CD4-positive, alpha-beta T cell treated with Interleukin-17A for 4 hours (primary cell): ENCODE data around the gene INAFM2.

Experiments
- DNase-seq: peaks from one replicate; pipeline ENCODE4 v3.0.0-alpha.2; 2020; ENCODE audit warnings: mixed read lengths

Gene INAFM2

GRCh38 chr15:40323239-40323952, at the start of gene INAFM2:
TSS of gene INAFM2 (plus strand) at chr15:40323692. CDS start at chr15:40324056, 364 bp downstream.
- peak; percentile 93 for DNase-seq

GRCh38 chr15:40274350-40275274, 48.9 kb upstream of the INAFM2 start:
- peak; percentile 91 for DNase-seq

GRCh38 chr15:40275523-40275922, 48.0 kb upstream of the INAFM2 start:
- no peak for DNase-seq

- DNase-seq: no peak
Observed at GRCh38 chr15:40275954-40276353, 47.5 kb upstream of the INAFM2 start.

GRCh38 chr15:40276927-40277326, 46.6 kb upstream of the INAFM2 start:
- no peak for DNase-seq

DNA sequence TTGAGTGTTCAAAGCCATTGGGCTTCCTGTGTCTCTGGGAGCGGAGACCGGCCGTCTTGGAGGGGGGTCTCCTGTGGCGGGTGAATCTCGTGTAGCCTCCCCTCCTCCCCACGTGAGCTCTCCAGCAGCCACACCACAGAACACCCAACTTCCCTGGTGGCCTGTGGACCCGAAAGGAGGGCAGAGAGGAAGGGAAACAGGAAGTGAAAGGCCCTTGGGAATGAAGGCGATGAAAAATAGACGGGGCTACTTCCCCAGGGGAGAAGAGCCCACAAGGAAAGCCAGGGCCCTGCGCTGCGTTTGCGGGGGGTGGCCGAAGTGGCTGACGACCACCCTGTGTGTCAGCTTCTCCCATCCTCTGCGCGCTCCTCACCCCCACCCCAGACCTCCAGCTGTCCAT, 46.0 kb upstream of the INAFM2 start:
- no peak for DNase-seq

GRCh38 chr15:40278026-40278425, 45.5 kb upstream of the INAFM2 start:
- no peak for DNase-seq

- peak; percentile 82 for DNase-seq
Observed at GRCh38 chr15:40279437-40280141, 43.9 kb upstream of the INAFM2 start.

DNA sequence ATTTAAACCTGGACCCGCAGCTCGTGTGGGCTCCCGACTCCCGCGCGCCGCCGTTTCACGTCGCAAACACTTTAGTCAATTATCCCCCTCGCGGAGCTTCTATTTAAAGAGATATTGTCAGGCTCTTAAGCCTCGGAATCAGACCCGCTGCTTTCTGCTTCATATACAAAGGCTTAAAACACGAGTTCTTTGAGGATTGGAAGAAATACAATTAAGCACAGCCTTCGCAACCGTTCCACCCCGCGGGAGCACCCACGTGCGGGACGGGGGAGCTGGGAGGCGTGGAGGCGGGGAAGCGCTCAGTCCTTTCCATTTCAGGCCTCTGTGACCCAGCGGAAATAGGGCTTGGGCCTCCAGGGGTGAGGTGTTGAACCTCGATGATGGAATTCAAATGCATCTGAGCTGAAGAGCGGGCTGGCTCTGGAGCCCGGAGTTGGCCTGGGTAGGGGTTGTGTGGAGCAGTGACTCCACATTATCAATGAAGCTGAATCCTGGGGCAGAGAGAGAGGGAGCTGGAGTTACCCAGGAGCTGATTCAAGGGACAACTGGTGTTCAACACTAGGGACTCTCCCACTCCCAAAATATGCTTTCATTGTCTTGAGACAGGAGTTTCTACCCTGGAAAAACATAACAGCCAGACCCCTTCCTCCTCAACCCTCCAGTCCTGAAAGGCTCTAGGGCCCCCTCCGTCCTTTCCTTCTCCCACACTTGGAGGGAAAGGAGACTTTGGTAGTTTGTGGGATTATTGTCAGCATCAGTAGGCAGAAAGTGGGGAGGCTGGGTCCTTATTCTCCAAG, 43.0 kb upstream of the INAFM2 start:
- no peak for DNase-seq

DNA sequence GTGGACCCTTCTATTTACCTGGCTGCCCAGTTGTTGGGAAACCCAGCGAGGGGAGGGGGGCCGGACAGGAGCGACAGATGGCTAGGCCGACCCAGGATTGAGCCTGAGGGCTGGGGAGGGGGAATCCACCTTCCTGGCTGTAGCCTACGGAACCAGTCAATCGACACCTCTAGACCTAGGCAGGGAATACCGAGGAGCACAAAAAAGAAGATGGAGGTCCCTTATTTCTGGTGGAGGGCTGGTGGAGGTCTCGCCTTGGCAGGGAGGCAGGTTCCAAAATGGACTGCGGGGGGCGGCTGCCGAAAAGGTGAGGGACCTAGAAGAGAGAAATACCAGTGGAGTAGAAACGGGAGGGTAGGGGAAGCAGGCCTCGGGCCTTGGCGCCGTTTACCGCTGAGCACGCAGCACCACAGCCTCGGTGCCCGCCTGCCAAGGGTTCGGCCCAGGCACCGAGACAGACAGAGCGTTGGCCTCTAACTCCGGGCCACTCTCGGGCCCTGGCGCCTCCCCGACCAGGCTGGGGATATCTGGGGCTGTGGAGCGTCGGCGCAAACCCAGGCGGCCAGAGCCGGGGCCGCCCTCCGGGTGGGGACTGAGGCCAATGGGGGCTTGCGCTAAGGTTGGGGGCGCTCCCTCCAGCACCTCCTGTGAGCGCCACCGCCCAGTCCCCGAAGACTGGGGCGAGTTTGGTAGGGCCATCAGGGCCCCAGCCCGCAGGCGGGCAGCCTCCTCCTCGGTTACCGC, 42.3 kb upstream of the INAFM2 start:
- no peak for DNase-seq

GRCh38 chr15:40281801-40282146, 41.7 kb upstream of the INAFM2 start:
- no peak for DNase-seq

DNA sequence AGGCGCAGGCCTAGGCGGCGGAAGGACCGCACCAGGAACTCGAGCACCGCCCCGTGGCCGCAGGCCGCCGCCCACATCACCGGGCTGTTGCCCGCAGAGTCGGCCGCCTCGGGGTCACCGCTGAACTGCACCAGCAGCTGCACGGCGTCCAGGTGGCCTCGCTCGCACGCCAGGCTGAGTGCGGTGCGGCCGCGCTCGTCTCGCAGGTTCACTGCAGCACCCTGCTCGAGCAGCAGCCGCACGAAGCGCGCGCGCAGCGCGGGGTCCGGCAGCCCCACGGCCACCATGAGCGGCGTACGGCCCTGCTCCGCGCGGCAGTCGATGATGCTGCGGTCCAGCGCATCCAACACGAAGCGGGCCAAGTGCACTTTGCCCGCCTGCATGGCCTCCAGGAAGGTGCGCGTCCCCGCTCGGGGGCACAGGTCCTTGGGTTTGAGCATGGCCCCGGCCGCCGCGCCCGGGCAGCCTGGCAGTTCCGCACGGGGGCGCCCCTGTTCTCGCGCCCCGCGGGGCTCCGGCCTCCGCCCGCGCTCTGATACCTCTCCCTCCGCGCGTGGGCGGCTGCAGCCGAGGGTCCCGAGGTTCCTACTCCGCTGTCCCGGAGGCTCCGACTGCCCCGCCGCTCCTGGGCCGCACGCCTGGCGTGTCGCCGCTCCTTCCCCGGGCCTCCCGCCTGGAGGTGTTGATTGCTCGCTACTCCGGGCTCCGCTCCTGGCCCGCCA, 41.2 kb upstream of the INAFM2 start:
- DNase-seq: peak; percentile 68

GRCh38 chr15:40282869-40283614, 40.5 kb upstream of the INAFM2 start, which contains the start of gene ANKRD63:
TSS of gene ANKRD63 (minus strand) at chr15:40283064. CDS start at chr15:40282586, 478 bp downstream.
- DNase-seq: peak; percentile 59

DNA sequence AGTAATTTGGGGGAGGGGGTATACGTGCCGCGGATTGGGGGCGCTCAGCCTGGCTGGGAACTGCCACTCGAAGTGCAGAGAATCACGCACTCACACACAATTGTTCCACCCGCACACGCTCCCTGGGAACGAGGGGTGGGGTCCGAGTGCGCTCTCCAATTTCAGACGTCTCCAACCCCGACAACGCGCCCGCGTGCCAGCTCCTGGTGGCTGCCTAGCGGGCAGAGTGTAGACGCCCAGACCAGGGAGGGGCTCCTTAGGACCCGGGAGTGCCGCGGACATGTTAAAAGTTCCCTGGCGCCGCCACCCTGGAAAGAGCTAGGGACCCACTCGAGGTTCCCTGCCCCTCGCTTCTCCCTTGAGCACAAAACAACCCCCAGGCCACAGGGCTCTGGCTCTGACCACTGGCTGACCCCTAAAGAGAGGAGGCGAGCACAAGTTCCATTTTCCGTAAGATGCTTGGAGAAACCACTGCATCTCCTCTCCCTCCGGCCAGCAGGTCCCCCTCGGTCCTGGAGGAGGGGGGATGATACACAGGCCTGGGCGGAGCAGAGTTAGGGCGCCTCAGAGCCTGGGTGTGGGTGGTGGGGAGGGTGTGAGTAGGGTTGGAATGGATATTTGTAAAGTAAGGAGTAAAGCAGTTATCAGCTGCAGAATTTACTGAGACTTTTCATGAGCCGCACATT, 39.7 kb upstream of the INAFM2 start:
- no peak for DNase-seq

DNA sequence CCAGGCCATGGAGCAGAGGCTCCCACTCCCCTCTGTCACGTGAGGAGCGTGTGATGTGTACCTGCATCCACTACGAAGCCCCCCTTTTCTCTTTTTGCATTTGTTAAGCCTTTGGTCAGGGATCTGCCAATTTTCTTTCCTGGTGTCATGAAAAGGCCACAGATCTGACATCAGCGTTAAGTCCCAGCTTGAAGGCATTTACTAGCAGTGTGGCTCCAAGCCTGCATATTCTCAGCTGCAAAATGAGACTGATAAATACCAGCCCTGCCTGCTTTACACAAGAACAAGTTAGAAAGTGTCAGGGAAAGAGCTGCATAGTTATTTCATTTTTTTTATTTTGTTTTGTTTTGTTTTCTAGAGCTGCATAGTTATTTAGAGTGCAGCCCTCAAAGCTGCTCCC, 38.3 kb upstream of the INAFM2 start:
- DNase-seq: no peak

DNA sequence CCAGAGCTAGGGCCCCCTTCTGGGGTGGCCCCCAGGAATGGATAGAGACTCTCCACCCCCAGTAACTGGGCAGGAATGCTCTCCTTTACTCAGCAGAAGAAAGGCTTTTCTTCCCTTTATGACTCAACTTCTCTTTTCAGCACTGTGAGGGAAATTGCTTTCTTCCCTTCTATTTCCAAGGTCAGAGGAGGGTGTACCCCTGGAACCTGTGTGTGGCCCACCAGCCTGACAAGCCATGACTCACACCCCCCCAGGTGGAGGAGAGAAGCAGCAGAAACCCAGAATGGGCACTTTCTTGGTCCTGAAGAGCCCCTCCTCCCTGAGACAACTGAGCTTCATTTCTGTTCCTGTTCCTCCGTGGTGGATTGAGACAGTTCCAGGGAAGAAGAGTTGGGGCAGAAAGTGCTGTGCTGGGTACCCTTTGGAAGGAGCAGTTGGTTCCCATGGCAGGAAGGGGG, 37.9 kb upstream of the INAFM2 start:
- no peak for DNase-seq

GRCh38 chr15:40286061-40286532, 37.4 kb upstream of the INAFM2 start:
- no peak for DNase-seq

- no peak for DNase-seq
Observed at GRCh38 chr15:40286794-40287193, 36.7 kb upstream of the INAFM2 start.

GRCh38 chr15:40287505-40287904, 36.0 kb upstream of the INAFM2 start:
- DNase-seq: no peak
